Measurements from ENCODE around the gene RASAL2.

DNA sequence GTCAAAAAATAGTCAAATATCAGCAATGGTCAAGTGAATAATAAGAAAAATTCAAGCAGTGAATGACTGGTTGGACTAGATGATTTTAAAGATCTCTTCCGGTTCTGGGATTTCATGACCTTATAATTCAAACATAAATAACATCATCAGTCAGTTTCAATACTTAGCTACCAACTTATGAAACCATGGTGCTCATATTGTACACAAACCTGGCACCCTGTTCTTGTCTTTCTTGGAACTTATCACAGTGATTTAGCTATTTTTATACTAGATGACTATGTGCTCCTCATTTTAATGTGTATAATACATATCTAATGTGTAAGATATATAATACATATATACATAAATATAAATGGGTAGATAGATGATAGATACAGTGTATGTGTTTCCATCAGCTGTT is 245.9 kb downstream of the RASAL2 start:
- TF ChIP-seq CEBPB (IDR thresholded peaks at IDR 0.05) (no peak), KDM5A (IDR thresholded peaks at IDR 0.05) (no peak), POLR2A (IDR thresholded peaks at IDR 0.05; ENCODE audit: low read length) (no peak)

Data from A549 (cell line).